Right atrium auricular region (tissue), 2 donors: ENCODE data around the gene ANKDD1B. TPM values are rescaled to one million over a fixed set of nuclear protein-coding genes. Genes with fewer than 3 reads are reported as not detected.
"Not testable (repeated sequence)": the region's sequence is repeated elsewhere in the genome, so short reads cannot be mapped to it uniquely, and the experiment has no call there.

Experiments
- DNase-seq: peaks from one replicate; pipeline ENCODE4 v3.0.0-alpha.2; 2019; ENCODE audit warnings: low spot score
- H3K27ac ChIP-seq, 2 donors: fragments of 200-600 bp; sonication (generic); 1 replicate in 1 of 2; 2 replicates in 1 of 2; pipeline ENCODE4 v1.5.1; 2016 to 2019
- H3K27me3 ChIP-seq, 2 donors: fragments of 200-600 bp; sonication (generic); one replicate each; pipeline versions ENCODE4 v1.5.1 to v1.6.0; 2017 to 2019
- H3K36me3 ChIP-seq: fragments of 200-600 bp; sonication (generic); one replicate; pipeline ENCODE4 v1.5.1; 2016
- H3K4me1 ChIP-seq, 2 donors: fragments of 200-600 bp; sonication (generic); one replicate each; pipeline versions ENCODE4 v1.5.1 to v1.6.0; 2017 to 2019
- H3K4me3 ChIP-seq, 2 donors: fragments of 200-600 bp; sonication (generic); 1 replicate in 1 of 2; 2 replicates in 1 of 2; pipeline ENCODE4 v1.5.1; 2017 to 2019; ENCODE audit warnings: mild to moderate bottlenecking in 1 of 2, moderate library complexity in 1 of 2
- H3K9me3 ChIP-seq, 2 donors: fragments of 200-600 bp; sonication (generic); one replicate each; pipeline ENCODE4 v1.5.1; 2019
- total RNA-seq, 2 donors: library from RNA; depleted of rRNA; stranded (reverse); fragments of >200 nt; gene quantifications; one replicate each; pipeline ENCODE4 v1.1.0, GENCODE V29; 2016
- TF ChIP-seq, protein P1 (sequence below), 2 donors: fragments of 200-600 bp; sonication (generic); IDR thresholded peaks; one replicate each; pipeline ENCODE4 v1.5.1; 2019; ENCODE audit warnings: antibody characterized with exemption in 2 of 2

ANKDD1B gene
- total RNA-seq, 2 donors from 2014 or later: not detected

DNA sequence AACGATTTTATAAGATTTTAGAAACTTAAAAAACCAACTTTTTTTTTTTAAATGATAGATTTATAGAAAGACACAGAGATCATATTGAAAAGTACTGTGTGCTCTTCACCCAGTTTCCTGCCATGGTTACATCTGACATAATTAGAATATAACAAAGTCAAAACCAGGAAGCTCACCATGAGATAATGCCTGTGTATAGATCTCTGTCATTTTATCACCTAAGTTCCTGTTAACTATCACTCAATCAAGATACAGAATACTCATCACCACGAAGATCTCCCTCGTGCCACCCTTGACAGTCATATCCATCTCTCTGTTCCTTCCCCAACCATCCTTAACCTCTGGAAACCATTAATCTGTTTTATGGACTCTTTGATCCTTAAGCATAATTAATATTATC lies 66.9 kb downstream of the ANKDD1B start:
- Histone ChIP-seq H3K9me3 (no peaks in the 10 kb centered on the region), H3K27ac (no peak overlapping the region), H3K36me3 (no peaks in the 10 kb centered on the region), H3K4me1 (no peaks in the 10 kb centered on the region), H3K27me3 (no peaks in the 10 kb centered on the region), H3K4me3 (no peak overlapping the region)
- TF ChIP-seq, protein P1, sequence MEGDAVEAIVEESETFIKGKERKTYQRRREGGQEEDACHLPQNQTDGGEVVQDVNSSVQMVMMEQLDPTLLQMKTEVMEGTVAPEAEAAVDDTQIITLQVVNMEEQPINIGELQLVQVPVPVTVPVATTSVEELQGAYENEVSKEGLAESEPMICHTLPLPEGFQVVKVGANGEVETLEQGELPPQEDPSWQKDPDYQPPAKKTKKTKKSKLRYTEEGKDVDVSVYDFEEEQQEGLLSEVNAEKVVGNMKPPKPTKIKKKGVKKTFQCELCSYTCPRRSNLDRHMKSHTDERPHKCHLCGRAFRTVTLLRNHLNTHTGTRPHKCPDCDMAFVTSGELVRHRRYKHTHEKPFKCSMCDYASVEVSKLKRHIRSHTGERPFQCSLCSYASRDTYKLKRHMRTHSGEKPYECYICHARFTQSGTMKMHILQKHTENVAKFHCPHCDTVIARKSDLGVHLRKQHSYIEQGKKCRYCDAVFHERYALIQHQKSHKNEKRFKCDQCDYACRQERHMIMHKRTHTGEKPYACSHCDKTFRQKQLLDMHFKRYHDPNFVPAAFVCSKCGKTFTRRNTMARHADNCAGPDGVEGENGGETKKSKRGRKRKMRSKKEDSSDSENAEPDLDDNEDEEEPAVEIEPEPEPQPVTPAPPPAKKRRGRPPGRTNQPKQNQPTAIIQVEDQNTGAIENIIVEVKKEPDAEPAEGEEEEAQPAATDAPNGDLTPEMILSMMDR (IDR thresholded peaks at IDR 0.05): no peak
- DNase-seq: no peak

DNA sequence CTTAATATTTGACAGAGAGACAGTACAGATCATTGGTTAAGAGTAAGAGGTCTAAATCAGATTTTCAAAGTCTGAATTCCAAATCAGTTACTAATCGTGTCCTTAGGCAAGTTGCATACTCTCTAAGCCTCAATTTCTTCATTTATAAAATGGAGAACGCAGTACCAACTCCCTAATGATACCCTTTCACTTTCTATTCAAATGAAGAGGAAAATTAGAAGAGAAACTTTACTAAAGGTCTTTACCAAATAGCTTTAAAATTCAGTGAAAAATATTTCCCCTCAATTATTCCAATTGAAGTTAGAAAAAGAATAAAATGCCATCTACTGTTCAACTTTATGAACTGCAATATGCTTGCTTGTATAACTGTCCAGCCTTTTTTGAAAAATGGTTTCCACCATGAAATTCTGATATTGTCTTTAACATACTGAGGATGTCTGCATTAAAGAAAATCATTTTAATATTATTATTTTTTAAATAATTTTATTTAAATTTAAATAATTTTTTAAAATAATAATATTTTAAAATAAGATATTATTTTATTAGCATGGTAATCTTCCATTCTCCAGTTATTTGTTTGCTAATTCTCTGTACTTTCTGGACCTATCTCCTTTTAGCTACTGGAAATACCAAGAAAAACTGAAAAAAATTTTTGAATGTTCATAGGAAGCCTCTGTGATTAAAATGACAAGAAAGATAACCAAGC lies 70.0 kb downstream of the ANKDD1B start:
- Histone ChIP-seq H3K36me3 (no peaks in the 10 kb centered on the region), H3K27me3 (no peaks in the 10 kb centered on the region), H3K27ac (no peak overlapping the region), H3K4me1 (no peaks in the 10 kb centered on the region), H3K9me3 (no peaks in the 10 kb centered on the region), H3K4me3 (no peak overlapping the region)
- no peak for DNase-seq
- TF ChIP-seq, protein P1 (IDR thresholded peaks at IDR 0.05): peak; percentile 69 to 80

DNA sequence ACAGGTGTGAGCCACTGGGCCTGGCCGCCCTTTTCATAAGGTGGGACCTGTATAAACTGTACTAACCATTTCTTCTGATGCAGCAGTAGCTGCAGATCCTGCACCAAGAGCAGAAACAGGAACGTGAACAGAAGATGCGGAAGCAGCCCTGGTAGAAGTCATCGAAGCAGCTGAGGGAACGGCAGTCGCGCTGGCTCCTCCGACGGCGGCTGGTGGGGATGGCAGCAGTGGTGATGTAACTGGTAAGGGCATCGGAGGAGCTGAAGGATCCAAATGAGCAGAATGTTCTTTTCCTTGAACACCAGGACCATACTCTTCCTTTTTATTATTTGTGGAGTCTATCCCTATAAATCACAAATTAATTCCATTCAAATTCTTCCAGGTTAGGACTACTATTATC lies 73.9 kb downstream of the ANKDD1B start:
- H3K4me1 ChIP-seq: no peaks in the 10 kb centered on the region
- H3K36me3 ChIP-seq: peaks cover 15% of the 10 kb centered on the region
- H3K27ac ChIP-seq: no peak overlapping the region
- DNase-seq: no peak
- TF ChIP-seq, protein P1 (IDR thresholded peaks at IDR 0.05): no peak
- H3K9me3 ChIP-seq: no peaks in the 10 kb centered on the region
- H3K27me3 ChIP-seq: no peaks in the 10 kb centered on the region
- H3K4me3 ChIP-seq: no peak overlapping the region

DNA sequence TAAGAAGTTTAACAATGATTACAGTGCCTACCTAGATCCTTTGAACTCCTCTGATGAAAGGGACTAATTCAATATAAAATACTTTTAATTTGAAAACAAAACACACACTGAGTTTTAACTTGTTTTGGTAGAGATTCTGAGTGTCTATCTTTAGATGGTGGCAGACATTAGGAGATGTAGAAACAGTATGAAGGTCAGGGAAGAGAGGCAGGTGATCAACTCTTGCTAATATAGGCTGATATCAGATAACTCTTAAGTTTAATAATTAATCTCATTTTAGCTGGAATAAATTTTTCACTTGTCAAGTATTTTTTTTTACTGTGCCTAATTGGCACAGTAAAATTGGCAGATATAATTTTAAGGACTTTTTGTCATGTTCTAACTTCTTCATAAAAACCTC lies 75.2 kb downstream of the ANKDD1B start:
- H3K27ac ChIP-seq: no peak overlapping the region
- H3K4me1 ChIP-seq: no peaks in the 10 kb centered on the region
- no peak overlapping the region for H3K4me3 ChIP-seq
- H3K36me3 ChIP-seq: peaks cover 15% of the 10 kb centered on the region
- H3K9me3 ChIP-seq: no peaks in the 10 kb centered on the region
- TF ChIP-seq, protein P1 (IDR thresholded peaks at IDR 0.05): no peak
- H3K27me3 ChIP-seq: no peaks in the 10 kb centered on the region
- DNase-seq: no peak

DNA sequence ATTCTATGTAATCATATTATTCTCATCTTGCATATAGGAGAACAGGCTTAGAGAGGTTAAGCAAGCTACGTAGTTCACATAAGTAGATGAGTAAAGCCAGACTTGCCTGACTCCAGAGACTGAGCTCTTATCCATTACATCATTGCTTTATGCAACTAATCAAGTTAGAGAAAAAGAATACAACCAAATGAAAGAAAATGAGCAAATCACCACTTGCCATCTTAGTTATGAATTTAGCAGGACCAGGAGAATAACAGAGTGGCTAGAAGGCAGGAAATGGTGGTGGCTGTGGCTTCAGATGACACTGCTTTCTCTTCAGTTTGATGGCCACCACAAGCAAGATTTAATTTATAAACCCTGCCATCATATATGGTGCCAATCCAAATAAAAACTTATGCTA lies 79.4 kb downstream of the ANKDD1B start:
- H3K36me3 ChIP-seq: peaks cover 33% of the 10 kb centered on the region
- no peak for DNase-seq
- H3K27me3 ChIP-seq: no peaks in the 10 kb centered on the region
- no peaks in the 10 kb centered on the region for H3K4me1 ChIP-seq
- no peak overlapping the region for H3K27ac ChIP-seq
- TF ChIP-seq, protein P1 (IDR thresholded peaks at IDR 0.05): no peak
- H3K9me3 ChIP-seq: no peaks in the 10 kb centered on the region
- H3K4me3 ChIP-seq: no peak overlapping the region

DNA sequence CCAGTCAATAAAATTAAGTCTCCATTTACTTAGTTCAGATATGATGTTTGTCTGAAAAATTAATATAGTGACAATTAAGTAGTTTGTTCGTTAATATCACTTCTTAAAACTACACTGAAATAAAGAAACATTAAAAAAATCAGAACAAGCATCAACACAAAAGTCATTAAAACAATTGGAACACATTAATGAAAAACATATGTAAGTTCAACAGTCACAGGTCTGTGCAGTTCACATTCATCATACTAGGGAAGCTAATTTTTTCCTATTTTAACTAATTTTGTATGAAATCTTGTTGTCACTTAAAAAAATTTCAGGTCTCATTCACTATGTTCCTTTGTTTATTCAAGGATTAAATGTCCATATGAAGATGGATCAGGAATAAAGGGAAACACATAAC lies 83.5 kb downstream of the ANKDD1B start:
- TF ChIP-seq, protein P1 (IDR thresholded peaks at IDR 0.05): no peak
- no peak for DNase-seq

DNA sequence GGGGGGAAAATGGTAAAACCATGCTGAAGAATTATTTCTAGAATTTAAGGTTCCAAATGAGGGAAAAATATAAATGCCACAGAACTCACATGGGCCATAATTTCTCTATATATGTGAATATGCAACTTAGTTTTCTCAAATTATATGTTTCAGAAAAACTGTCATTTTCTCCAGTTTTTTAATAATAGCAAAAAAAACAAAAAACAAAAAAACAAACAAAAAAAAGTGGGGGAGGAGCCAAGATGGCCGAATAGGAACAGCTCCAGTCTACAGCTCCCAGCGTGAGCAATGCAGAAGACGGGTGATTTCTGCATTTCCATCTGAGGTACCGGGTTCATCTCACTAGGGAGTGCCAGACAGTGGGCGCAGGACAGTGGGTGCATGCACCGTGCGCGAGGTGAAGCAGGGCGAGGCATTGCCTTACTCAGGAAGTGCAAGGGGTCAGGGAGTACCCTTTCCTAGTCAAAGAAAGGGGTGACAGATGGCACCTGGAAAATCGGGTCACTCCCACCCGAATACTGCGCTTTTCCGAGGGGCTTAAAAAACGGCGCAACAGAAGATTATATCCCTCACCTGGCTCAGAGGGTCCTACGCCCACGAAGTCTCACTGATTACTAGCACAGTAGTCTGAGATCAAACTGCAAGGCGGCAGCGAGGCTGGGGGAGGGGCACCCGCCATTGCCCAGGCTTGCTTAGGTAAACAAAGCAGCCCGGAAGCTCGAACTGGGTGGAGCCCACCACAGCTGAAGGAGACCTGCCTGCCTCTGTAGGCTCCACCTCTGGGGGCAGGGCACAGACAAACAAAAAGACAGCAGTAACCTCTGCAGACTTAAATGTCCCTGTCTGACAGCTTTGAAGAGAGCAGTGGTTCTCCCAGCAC lies 84.5 kb downstream of the ANKDD1B start:
- DNase-seq, H3K4me3 ChIP-seq, H3K4me1 ChIP-seq, H3K27me3 ChIP-seq, H3K27ac ChIP-seq, H3K9me3 ChIP-seq: not testable (repeated sequence)
- H3K36me3 ChIP-seq: peaks cover 18% of the 10 kb centered on the region

More for the DNA sequence above, 83.5 kb downstream of the ANKDD1B start:
- Histone ChIP-seq H3K27ac (no peak overlapping the region), H3K36me3 (peaks cover 18% of the 10 kb centered on the region), H3K9me3 (no peaks in the 10 kb centered on the region), H3K4me3 (no peak overlapping the region), H3K4me1 (no peaks in the 10 kb centered on the region), H3K27me3 (no peaks in the 10 kb centered on the region)
